Upper lobe of left lung (tissue), 4 donors: Measurements from ENCODE around the gene CSTF2.

Experiments
- CTCF ChIP-seq, 6 experiments: fragments of 450-650 bp in 4 of 6; fragments of 200-600 bp in 2 of 6; sonication (generic) in 2 of 6; IDR thresholded peaks; one replicate each; pipeline ENCODE4 v1.5.1; 2016 to 2019; ENCODE audit warnings: antibody characterized with exemption in 6 of 6
- EP300 ChIP-seq, 4 donors: sonication (generic); formaldehyde crosslinking; IDR thresholded peaks; one replicate each; pipeline ENCODE4 v1.5.1; 2017; ENCODE audit warnings: antibody characterized with exemption in 4 of 4, control low read depth in 2 of 4
- POLR2A ChIP-seq, 4 donors: fragments of 450-650 bp; IDR thresholded peaks; one replicate each; pipeline ENCODE4 v1.5.1; 2016 to 2017; ENCODE audit warnings: antibody characterized with exemption in 4 of 4, mild to moderate bottlenecking in 2 of 4
- POLR2AphosphoS5 ChIP-seq, 2 donors: sonication (generic); formaldehyde crosslinking; IDR thresholded peaks; one replicate each; pipeline ENCODE4 v1.5.1; 2017; ENCODE audit warnings: antibody characterized with exemption in 2 of 2

DNA sequence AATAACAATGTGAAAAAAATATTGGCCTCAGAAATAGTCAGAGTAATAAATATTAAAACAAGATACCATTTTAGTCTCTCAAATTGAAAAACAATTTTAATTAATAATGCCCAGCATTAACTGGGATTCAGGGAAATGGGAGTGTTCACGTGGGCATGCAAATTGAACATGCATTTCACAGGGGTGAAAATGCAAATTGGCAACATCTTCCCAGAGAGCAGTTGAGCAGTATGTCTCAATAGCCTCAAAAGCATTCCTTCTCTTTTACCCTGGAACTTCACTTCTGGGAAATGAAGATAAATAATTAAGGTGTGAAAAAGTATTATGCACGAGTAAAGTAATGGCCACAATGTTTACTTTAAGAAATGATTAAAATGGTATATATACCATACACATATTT, 32.6 kb downstream of the CSTF2 start:
- TF ChIP-seq CTCF (IDR thresholded peaks at IDR 0.05) (no peak), EP300 (IDR thresholded peaks at IDR 0.05) (no peak), POLR2A (IDR thresholded peaks at IDR 0.05) (no peak), POLR2AphosphoS5 (IDR thresholded peaks at IDR 0.05) (no peak)
